ENCODE data around the gene RPA1.
"Not testable (repeated sequence)": the region's sequence is repeated elsewhere in the genome, so short reads cannot be mapped to it uniquely, and the experiment has no call there.

The RPA1 gene

DNA sequence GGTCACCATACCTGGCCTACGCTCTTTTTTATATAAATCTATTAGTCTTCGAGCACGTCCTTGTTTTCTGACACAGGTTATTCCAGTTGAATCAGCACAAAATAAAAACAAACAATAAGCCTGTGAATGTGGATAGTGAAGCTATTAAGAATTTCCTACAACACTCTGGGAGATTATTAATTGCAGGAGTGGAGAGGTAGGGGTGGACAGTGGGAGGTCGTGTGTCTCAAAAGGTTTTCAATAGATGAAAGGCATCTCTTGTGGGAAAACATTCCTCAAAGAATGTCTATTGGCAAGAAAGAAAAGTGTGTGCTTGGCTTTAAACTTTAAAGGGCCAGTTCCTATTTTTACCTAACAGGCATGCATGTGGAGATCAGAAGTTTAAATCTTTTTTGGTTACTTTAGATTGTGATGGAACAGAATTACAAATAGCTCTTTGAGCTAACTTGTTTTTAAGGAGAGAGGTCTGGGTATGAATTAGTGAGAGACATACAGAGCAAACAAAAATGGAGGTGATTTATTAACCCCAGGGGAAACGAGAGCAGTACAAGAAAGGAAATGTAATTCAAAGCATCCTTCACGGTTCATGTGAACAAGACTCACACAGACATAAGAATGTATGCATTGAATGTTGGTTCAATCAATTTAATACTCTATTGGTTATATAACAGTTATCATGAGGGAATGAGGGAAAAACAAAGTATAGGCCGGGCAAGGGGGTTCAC, 9.1 kb upstream of the RPA1 start:
- DNase-seq, result no peak

DNA sequence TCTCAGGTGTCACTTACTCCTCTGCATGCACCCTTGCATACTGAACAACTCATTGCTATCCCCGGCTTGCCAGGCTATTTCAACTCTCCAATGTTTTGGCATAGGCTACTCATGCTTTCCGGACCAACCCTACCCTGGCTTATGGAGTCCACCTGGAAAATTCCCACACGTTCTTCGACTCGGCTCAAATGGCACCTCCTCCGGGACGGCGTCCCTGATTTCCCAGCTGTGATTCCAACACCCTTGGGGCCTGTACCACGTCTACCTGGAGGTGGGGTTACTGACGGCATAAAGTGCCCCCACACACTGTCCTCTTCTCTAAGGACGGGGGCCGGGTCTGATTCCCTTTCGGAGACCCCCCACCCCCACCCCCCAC, 601 bp upstream of the RPA1 start:
- no peak for DNase-seq

DNA sequence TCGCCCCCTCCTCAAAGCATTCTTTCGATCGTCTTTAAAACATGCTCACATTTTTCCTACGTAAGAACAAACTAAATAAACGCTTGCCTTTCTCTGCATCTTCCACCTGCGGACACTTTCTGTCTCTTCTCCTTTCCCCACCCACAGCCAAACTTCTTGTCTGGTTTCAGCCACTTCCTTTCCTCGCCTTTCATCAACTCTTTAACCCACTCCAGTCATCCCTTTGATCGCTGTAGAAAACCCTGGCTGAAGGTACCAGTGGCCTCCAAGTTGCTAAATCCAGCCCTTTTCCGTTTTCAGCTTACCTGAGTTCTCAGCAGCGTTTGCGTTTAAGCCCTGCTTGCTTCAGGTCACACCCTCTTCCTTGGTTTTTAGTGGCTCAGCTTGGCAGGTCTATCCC, 483 bp downstream of the RPA1 start:
- no peak for DNase-seq

DNA sequence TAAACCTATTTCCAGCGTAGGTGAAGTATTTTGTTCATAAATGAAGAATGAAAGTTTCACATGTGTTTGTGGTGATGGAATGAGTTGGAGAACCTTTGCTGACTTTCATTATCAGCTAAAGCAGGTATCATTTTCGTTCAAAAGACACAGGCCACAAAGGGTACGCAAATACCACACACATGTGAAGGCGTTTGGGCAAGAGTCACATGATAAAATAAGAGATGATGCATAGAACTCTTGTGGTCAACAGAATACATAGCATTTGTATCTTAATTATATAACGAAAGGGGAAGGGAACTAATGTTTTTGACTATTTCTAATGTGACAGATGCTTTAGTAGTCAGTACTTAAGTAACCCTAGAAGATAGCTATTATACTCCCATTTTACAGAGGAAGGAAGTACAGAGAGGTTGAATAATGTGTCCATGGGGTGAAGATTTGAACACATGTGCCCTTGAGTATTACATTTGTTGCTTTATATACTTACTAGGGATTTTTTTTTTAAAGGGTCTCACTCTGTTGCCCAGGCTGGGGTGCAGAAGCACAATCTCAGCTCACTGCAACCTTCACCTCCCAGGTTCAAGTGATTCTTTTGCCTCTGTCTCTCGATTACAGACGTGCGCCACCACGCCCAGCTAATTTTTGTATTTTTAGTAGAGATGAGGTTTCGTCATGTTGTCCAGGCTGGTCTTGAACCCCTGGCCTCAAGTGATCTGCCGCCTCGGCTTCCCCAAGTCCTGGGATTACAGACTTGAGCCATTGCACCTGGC, 4.8 kb downstream of the RPA1 start:
- no peak for DNase-seq

GRCh38 chr17:1839516-1839915, 9.7 kb downstream of the RPA1 start:
- no peak for DNase-seq

DNA sequence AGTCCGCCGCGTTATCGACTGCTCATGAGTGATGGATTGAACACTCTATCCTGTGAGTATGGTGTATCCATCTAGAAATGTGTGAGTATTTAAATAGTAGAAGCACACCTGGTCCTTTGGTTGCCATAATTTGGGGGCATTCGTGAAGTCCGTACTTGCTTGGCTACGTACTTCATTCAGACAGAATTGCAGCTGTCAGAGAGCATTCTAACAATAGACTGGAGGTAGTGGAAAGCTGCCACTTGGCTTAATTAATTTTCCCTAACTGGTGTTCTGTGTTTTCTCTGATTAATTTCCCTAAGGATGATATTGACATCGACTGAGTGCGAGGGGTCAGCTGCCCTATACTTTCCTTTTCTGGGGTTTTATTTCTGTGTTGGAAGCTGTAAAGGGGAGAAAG, 14.1 kb downstream of the RPA1 start:
- no peak for DNase-seq

- no peak for DNase-seq
Observed at GRCh38 chr17:1847191-1847590, 17.4 kb downstream of the RPA1 start.

DNA sequence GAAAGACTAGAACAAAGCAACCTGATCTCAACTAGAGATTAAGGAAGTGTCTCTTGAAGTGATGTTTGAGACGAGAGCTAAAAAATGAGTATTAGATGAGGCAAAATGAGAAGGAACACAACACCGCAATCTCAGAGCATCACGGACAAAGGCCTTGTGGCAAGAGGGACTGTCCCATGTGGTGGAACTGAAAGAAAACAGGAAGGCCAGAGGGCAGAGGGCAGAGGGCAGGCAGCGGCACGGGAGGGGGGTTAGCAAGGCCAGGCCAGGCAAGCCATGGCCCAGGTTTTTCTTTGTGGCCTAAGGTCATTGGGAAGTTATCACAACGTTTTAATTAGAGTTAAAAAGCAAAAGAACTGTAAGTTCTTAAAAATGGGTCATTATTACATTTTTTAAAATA, 22.5 kb downstream of the RPA1 start:
- DNase-seq, result no peak

DNA sequence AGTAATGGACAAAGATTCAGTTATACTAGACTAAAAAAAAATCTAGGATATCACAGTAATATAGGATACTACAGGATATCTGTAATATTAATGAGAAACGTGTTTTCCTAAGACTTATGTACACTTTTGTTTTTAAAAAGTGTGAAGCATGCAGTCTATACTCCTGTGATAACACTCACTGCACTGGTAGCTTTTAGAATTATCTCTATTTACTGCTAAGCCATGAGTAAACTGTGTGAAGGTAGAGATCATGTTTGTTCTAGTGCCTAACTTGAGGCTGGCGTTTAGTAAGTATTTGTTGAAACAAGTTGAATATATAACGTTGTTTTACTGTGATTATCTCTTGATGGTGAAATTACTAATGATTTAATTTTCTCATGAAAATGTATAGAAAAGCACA, 23.9 kb downstream of the RPA1 start:
- DNase-seq, result no peak

DNA sequence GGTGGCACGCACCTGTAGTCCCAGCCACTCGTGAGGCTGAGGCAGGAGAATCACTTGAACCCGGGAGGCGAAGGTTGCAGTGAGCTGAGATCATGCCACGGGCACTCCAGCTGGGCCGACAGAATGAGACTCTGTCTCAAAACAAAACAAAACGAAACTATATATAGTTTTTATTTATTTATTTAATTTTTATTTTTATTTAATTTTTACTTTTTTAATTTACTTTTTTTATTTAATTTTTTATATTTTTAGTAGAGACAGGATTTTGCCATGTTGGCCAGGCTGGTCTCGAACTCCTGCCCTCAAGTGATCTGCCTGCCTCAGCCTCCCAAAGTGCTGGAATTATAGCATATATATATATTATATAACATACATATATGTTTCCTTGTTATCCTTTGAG, 26.7 kb downstream of the RPA1 start:
- not testable (repeated sequence) for DNase-seq

DNA sequence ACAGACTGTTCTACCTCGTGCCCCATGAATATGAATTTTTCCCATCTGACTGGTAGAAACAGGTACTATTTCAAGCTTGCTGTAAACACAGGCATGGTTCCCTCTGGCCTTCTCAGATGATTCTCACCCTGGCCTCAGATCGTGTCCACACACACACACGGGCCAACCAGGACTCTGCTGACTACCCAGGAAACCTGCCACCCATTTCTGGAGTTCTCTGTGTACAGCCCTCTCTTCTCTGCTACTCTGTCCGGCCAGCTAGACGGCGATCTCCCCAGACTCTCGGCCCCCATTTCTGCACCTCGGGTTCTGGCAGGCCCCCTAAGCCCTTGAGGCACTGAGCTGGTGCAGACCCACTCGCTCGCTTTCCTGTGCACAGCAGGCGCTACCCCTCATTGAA, 31.2 kb downstream of the RPA1 start:
- no peak for DNase-seq

GRCh38 chr17:1861391-1862010, 31.7 kb downstream of the RPA1 start:
- DNase-seq, result no peak

- DNase-seq, result peak; percentile 45
Observed at GRCh38 chr17:1865252-1866037, 35.6 kb downstream of the RPA1 start.

DNA sequence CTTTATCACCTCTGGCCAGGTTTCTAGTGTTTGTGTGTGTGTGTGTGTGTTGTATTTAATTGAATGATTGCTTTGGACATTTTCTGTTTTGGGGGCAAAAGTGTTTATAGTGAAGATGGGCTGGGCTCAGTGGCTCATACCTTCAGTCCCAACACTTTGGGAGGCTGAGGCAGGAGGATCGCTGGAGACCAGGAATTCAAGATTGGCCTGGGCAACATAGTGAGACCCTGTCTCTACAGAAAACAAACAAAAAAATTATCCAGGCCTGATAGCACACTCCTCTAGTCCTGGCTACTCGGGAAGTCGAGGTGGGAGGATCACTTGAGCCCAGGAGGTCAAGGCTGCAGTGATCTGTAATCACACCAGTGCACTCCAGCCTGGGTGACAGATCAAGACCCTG, 37.5 kb downstream of the RPA1 start:
- DNase-seq, result no peak

DNA sequence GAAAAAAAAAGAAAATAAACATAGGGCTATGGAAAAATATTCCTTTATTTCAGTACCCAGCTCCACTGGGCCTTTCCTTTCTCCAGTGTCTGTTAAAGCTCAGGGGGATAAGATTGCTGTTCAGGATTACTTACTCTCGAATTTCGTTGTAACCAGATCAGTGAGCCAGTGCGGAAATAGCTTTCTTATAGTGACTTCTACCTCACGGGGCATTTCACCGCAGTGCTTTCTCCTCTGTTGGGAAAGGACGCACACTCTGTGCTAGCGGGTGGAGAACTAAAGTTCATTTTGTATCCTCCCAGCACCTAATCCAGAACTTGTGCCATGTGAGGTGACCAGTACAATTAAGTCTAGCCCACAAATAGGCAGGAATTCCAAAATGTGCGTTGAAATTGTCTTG, 38.3 kb downstream of the RPA1 start:
- DNase-seq, result no peak

DNA sequence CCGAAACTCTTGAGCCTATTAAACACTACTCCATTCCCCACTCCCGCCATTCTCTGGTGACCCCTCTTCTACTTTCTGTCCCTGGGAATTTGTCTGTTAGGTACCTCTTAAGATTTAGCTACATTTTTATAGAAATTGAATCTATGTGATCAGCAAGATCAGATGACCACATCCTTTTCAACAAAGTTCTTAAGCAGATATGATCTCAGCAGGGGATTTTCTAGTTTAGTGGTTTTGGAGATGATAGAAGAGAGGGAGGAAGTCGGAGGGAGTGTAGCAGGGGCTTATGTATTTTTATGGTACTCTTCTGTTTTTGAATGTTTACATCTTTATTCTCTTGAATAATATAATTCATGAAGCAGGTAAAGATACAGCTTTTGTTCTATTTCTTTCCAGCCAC, 40.8 kb downstream of the RPA1 start:
- no peak for DNase-seq

DNA sequence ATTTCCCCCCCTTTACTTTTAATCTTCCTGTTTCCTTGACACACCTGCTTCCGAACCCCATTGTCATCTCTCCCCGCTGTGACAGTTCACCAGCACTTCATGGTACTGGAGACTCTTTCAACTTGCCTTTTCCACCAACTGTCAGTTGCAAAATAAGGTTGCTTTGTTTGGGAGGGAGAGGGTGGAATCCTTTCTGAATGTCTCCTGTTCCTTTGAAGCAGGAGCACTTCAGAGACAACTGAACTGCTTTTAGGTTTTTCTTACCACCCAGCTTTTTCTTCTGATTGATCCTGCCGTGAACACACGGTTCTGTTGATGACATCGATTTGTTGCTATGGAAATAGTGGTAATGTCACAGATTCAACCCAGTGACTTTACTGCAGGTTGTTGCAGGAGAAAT, 42.0 kb downstream of the RPA1 start:
- DNase-seq, result no peak

DNA sequence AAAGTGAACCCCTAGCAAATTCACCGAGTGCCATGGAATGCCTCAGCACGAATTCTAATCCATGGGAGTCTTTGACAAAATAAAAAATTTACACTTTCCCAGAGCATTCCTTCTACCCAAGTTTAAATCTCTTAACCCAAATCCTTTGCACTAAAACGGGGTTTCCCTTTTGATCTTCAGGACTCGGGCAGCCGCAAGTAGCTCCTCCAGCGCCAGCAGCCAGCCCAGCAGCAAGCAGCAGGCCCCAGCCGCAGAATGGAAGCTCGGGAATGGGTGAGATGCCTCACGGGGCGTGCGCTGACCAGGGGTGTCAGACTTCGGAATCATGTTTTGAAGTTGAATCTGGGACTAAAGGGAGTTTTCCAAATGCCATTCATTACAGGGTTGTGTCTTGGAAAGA, 42.4 kb downstream of the RPA1 start:
- no peak for DNase-seq

DNA sequence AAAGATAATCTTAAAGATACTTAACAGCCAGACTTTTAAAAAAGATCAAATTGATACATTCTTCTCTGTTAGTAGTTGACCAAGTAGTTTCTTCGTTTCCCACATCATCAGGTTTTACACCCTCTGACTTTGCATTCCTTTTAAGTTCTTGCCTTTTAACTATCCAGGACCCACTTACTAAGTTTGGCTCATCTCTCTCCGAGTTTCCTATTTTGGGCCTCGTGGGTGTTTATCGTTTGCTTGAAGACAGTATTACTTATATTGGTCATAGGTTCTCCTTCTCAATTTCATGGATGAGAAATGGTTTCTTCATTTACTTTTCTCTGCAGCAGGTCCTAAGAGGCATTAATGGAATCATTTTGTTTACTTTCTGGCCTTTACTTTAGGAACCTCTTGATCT, 43.2 kb downstream of the RPA1 start:
- DNase-seq, result no peak

- DNase-seq, result no peak
Observed at GRCh38 chr17:1873418-1873817, 43.6 kb downstream of the RPA1 start.

- DNase-seq, result no peak
Observed at GRCh38 chr17:1875597-1875996, 45.8 kb downstream of the RPA1 start.

- no peak for DNase-seq
Observed at GRCh38 chr17:1878419-1879121, 48.8 kb downstream of the RPA1 start.
